Epithelial cell of proximal tubule (primary cell): ENCODE data around the gene UBN2. TPM values are rescaled to one million over a fixed set of nuclear protein-coding genes. Genes with fewer than 3 reads are reported as not detected.

Experiments used
- DNase-seq: peaks from one replicate; pipeline ENCODE4 v3.0.0-alpha.2; 2011; ENCODE audit warnings: low read depth
- H3K4me3 ChIP-seq: 2 replicates; pipeline ENCODE4 v1.5.1; 2011; ENCODE audit warnings: low read depth, mild to moderate bottlenecking, low read length
- CTCF ChIP-seq: conservative IDR thresholded peaks from 2 replicates; pipeline ENCODE4 v1.5.1; 2012; ENCODE audit warnings: low read depth, mild to moderate bottlenecking, low read length
- total RNA-seq: library from RNA; depleted of rRNA; stranded (reverse); fragments of >200 nt; gene quantifications from 2 replicates; pipeline ENCODE4 v1.2.3, GENCODE V29; 2015

The UBN2 gene
- total RNA-seq, 1 donor from 2014 or later, result 2.9 TPM

- no peak for DNase-seq
- TF ChIP-seq CTCF, result no peak
- H3K4me3 ChIP-seq, result no peak overlapping the region
These were observed 40.9 kb downstream of the UBN2 start for GRCh38 chr7:139271718-139272628.

GRCh38 chr7:139284252-139284896 is 53.3 kb downstream of the UBN2 start:
- H3K4me3 ChIP-seq, result no peak overlapping the region
- DNase-seq, result no peak
- TF ChIP-seq CTCF, result peak; percentile 7

- no peak overlapping the region for H3K4me3 ChIP-seq
- no peak for TF ChIP-seq CTCF
- DNase-seq, result no peak
These were observed 55.1 kb downstream of the UBN2 start for GRCh38 chr7:139286144-139286543.

- H3K4me3 ChIP-seq, result no peak overlapping the region
- DNase-seq, result no peak
- no peak for TF ChIP-seq CTCF
These were observed 61.8 kb downstream of the UBN2 start for GRCh38 chr7:139292821-139293220.

- no peak for TF ChIP-seq CTCF
- no peak overlapping the region for H3K4me3 ChIP-seq
- no peak for DNase-seq
These were observed 62.5 kb downstream of the UBN2 start for GRCh38 chr7:139293534-139293933.

- DNase-seq, result no peak
- H3K4me3 ChIP-seq, result no peak overlapping the region
- TF ChIP-seq CTCF, result no peak
These were observed 63.2 kb downstream of the UBN2 start for GRCh38 chr7:139294241-139294640.
